Measurements from ENCODE around the gene CLNK. TPM values are rescaled to one million over a fixed set of nuclear protein-coding genes. Genes with fewer than 3 reads are reported as not detected.
"Not testable (repeated sequence)": the region's sequence is repeated elsewhere in the genome, so short reads cannot be mapped to it uniquely, and the experiment has no call there.

CLNK gene
- total and polyA plus RNA-seq, 7 donors: 0.44 TPM; not detected in 6

- WGBS, 2 donors: 0 to 10% methylated on average over 1 of the region's 1 CpG
Observed at GRCh38 chr4:10577018-10577417, 107.5 kb downstream of the CLNK start.

GRCh38 chr4:10576236-10576635 lies 108.3 kb downstream of the CLNK start:
- Histone ChIP-seq H3K9me3 (no peaks in the 10 kb centered on the region), H3K27ac (no peak overlapping the region), H3K4me3 (no peak overlapping the region), H3K27me3 (no peaks in the 10 kb centered on the region), H3K4me1 (no peaks in the 10 kb centered on the region), H3K36me3 (no peaks in the 10 kb centered on the region)
- TF ChIP-seq POLR2A (IDR thresholded peaks at IDR 0.05): no peak
- no peak for DNase-seq
- intact Hi-C loops (cut with DNase I): no loop called here
- 76 to 85% methylated on average over 4 of the region's 4 CpGs for WGBS, 2 donors

More at GRCh38 chr4:10577018-10577417, 107.5 kb downstream of the CLNK start:
- H3K27ac ChIP-seq: no peak overlapping the region
- no peaks in the 10 kb centered on the region for H3K4me1 ChIP-seq
- no peaks in the 10 kb centered on the region for H3K36me3 ChIP-seq
- no peak overlapping the region for H3K4me3 ChIP-seq
- intact Hi-C loops (cut with DNase I): no loop called here
- no peaks in the 10 kb centered on the region for H3K9me3 ChIP-seq
- no peaks in the 10 kb centered on the region for H3K27me3 ChIP-seq
- TF ChIP-seq, protein P1, sequence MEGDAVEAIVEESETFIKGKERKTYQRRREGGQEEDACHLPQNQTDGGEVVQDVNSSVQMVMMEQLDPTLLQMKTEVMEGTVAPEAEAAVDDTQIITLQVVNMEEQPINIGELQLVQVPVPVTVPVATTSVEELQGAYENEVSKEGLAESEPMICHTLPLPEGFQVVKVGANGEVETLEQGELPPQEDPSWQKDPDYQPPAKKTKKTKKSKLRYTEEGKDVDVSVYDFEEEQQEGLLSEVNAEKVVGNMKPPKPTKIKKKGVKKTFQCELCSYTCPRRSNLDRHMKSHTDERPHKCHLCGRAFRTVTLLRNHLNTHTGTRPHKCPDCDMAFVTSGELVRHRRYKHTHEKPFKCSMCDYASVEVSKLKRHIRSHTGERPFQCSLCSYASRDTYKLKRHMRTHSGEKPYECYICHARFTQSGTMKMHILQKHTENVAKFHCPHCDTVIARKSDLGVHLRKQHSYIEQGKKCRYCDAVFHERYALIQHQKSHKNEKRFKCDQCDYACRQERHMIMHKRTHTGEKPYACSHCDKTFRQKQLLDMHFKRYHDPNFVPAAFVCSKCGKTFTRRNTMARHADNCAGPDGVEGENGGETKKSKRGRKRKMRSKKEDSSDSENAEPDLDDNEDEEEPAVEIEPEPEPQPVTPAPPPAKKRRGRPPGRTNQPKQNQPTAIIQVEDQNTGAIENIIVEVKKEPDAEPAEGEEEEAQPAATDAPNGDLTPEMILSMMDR (IDR thresholded peaks at IDR 0.05): no peak
- no peak for TF ChIP-seq POLR2A (IDR thresholded peaks at IDR 0.05)
- no peak for TF ChIP-seq POLR2AphosphoS5 (IDR thresholded peaks at IDR 0.05)
- no peak for TF ChIP-seq EP300 (IDR thresholded peaks at IDR 0.05)
- DNase-seq: no peak

DNA sequence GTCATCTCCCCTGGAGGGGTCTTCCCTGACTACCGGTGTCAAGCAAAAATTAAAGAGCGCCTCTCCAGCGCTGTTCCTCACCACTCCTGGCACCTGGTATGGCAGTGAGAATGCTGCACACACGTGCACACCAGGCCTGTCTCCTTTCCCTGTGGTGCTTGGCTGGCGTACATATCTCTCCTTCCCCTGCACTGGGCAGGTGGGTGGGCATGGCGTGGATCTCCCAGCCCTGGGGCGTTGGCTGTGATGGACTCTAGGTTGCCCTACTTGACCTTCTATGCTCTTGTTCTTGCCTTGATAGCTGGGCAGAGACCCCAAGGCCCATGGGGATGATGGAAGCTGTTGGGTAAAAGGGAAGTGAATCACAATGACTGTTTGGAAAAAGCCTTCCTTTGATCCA lies 109.2 kb downstream of the CLNK start:
- intact Hi-C loops (cut with DNase I): no loop called here

DNA sequence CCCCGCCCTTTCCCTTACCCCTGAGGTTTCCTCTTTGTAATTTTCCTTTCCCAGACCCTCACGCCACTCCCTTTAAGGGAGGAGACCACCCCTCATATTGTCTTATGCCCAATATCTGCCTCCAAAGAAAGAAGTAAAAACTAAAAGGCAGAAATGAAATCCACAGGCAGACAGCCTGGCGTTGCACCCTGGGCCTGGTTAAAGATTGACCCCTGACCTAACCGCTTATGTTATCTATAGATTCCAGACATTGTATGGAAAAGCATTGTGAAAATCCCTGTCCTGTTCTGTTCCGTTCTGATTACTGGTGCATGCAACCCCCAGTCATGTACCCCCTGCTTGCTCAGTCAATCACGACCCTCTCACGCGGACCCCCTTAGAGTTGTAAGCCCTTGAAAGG lies 110.0 kb downstream of the CLNK start:
- DNase-seq; H3K9me3 ChIP-seq; H3K36me3 ChIP-seq; H3K4me1 ChIP-seq; H3K4me3 ChIP-seq; H3K27me3 ChIP-seq; intact Hi-C loops (cut with DNase I); H3K27ac ChIP-seq: not testable (repeated sequence)
- WGBS, 2 donors: 88 to 91% methylated on average over 8 of the region's 8 CpGs

More for the DNA sequence above, 109.2 kb downstream of the CLNK start:
- TF ChIP-seq EP300 (IDR thresholded peaks at IDR 0.05) (no peak), POLR2A (IDR thresholded peaks at IDR 0.05) (no peak), POLR2AphosphoS5 (IDR thresholded peaks at IDR 0.05) (no peak)
- TF ChIP-seq, protein P1 (IDR thresholded peaks at IDR 0.05): no peak
- no peaks in the 10 kb centered on the region for H3K36me3 ChIP-seq
- H3K4me3 ChIP-seq: no peak overlapping the region
- 89 to 91% methylated on average over 7 of the region's 7 CpGs for WGBS, 2 donors
- H3K4me1 ChIP-seq: no peaks in the 10 kb centered on the region
- no peaks in the 10 kb centered on the region for H3K27me3 ChIP-seq
- DNase-seq: no peak
- H3K9me3 ChIP-seq: no peaks in the 10 kb centered on the region
- no peak overlapping the region for H3K27ac ChIP-seq

- no peak for DNase-seq
- intact Hi-C loops (cut with DNase I): no loop called here
- Histone ChIP-seq H3K27me3 (no peaks in the 10 kb centered on the region), H3K36me3 (no peaks in the 10 kb centered on the region), H3K4me3 (no peak overlapping the region), H3K27ac (no peak overlapping the region), H3K4me1 (no peaks in the 10 kb centered on the region), H3K9me3 (no peaks in the 10 kb centered on the region)
- TF ChIP-seq EP300 (IDR thresholded peaks at IDR 0.05) (no peak), POLR2A (IDR thresholded peaks at IDR 0.05) (no peak), POLR2AphosphoS5 (IDR thresholded peaks at IDR 0.05) (no peak)
- TF ChIP-seq, protein P1 (IDR thresholded peaks at IDR 0.05): no peak
- WGBS, 2 donors: 62 to 80% methylated on average over 2 of the region's 2 CpGs
Observed at GRCh38 chr4:10571909-10572308, 112.7 kb downstream of the CLNK start.

DNA sequence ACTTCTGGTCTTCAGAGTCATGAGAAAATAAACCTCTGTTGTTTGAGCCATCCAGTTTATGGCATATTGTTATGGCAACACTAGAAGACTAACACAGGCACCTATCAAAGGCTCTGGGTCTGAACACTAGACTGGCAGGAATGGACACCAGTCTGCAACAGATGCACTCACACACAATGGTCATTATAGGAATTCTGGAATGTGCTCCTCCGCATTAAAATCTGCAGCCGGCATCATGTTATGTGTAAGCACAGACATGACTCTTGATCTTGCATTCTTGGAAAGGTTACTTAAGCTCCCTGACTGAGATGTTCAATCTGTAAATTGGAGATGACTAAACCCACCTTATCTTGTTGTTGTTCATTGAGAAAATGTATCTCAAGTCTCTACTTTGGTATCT lies 115.1 kb downstream of the CLNK start:
- TF ChIP-seq, protein P1 (IDR thresholded peaks at IDR 0.05): no peak
- TF ChIP-seq POLR2AphosphoS5 (IDR thresholded peaks at IDR 0.05) (no peak), POLR2A (IDR thresholded peaks at IDR 0.05) (no peak), EP300 (IDR thresholded peaks at IDR 0.05) (no peak)
- whole genome bisulfite sequencing, 2 donors: 94 to 96% methylated on average over 2 of the region's 2 CpGs
- Histone ChIP-seq H3K27ac (no peak overlapping the region), H3K4me1 (no peaks in the 10 kb centered on the region), H3K27me3 (no peaks in the 10 kb centered on the region), H3K9me3 (no peaks in the 10 kb centered on the region), H3K4me3 (no peak overlapping the region), H3K36me3 (no peaks in the 10 kb centered on the region)
- intact Hi-C loops (cut with DNase I): no loop called here
- DNase-seq: no peak
